ENCODE measurements around the gene PHF21B. TPM values are rescaled to one million over a fixed set of nuclear protein-coding genes. Genes with fewer than 3 reads are reported as not detected.

The PHF21B gene
- total and polyA plus RNA-seq, 2 donors (not counting 3 experiments of a cell fraction or from before 2014, with no cell fraction given): not detected

- POLR2A ChIA-PET: no interaction called here
- H3K4me2 ChIP-seq (ENCODE audit: insufficient read depth, low read length): no peak overlapping the region
- no peak overlapping the region for H3K4me3 ChIP-seq (replicated peaks in 1 of 3; ENCODE audit: insufficient read depth in 1 of 3, low read depth in 1 of 3, low read length in 3 of 3)
- DNase-seq (ENCODE audit: low read depth, low spot score) (no peak), FAIRE-seq (no peak)
- no peaks in the 10 kb centered on the region for H4K20me1 ChIP-seq (replicated peaks; ENCODE audit: control insufficient read depth, extremely low read depth, insufficient read depth, low read length)
- no peak for TF ChIP-seq CTCF (IDR thresholded peaks at IDR 0.05; ENCODE audit: extremely low read depth in 1 of 2, insufficient read depth in 1 of 2, low read depth in 1 of 2, low read length in 2 of 2)
- TF ChIP-seq POLR2AphosphoS5 (IDR thresholded peaks at IDR 0.05; ENCODE audit: insufficient read depth, low read depth, low read length): no peak
- no peak for TF ChIP-seq JUN (IDR thresholded peaks at IDR 0.05; ENCODE audit: borderline replicate concordance, insufficient read depth, insufficient read length, low read depth)
- no peak for TF ChIP-seq MAX (IDR thresholded peaks at IDR 0.05; ENCODE audit: insufficient read depth, insufficient read length)
- no peak for TF ChIP-seq GATA2 (IDR thresholded peaks at IDR 0.05; ENCODE audit: insufficient read depth, insufficient read length, low read depth, low read length)
- TF ChIP-seq POLR2A (IDR thresholded peaks at IDR 0.05; ENCODE audit: low read depth, low read length): no peak
- no peak for TF ChIP-seq MYC (IDR thresholded peaks at IDR 0.05; ENCODE audit: low read depth, low read length)
- TF ChIP-seq FOS (IDR thresholded peaks at IDR 0.05; ENCODE audit: borderline replicate concordance, insufficient read depth, low read length): no peak
- TF ChIP-seq EZH2 (IDR thresholded peaks at IDR 0.05; ENCODE audit: borderline replicate concordance, low read depth, low read length, severe bottlenecking): no peak
- BruUV-seq (replicated peaks): no TSS peak
- dilution Hi-C loops (cut with MboI; ENCODE audit: extremely low pct_ligation_motif_present, low sequenced_read_pairs) (no loop called here), intact Hi-C loops (cut with micrococcal nuclease) (no loop called here)
- no peaks in the 10 kb centered on the region for H3K36me3 ChIP-seq (ENCODE audit: control insufficient read depth in 2 of 2, extremely low read depth in 1 of 2, insufficient read depth in 2 of 2, low read length in 2 of 2)
- no peaks in the 10 kb centered on the region for H3K27me3 ChIP-seq (ENCODE audit: control insufficient read depth in 2 of 2, insufficient read depth in 2 of 2, low read length in 2 of 2)
- no peaks in the 10 kb centered on the region for H3K9me3 ChIP-seq (replicated peaks; ENCODE audit: control insufficient read depth, insufficient read depth, low read length)
- no peaks in the 10 kb centered on the region for H3K79me2 ChIP-seq (ENCODE audit: control insufficient read depth, insufficient read depth, low read length)
- no peak overlapping the region for H2AFZ ChIP-seq (ENCODE audit: low read depth, low read length)
- H3K9ac ChIP-seq (replicated peaks; ENCODE audit: extremely low read depth, insufficient read depth, low read length): no peak overlapping the region
- no peak overlapping the region for H3K27ac ChIP-seq (ENCODE audit: insufficient read depth, low read depth, low read length)
- H3K9me1 ChIP-seq (replicated peaks; ENCODE audit: control insufficient read depth, extremely low read depth, insufficient read depth, low read length): no peaks in the 10 kb centered on the region
- no peaks in the 10 kb centered on the region for H3K4me1 ChIP-seq (ENCODE audit: control insufficient read depth, extremely low read depth, insufficient read depth, low read length)
- CTCF ChIA-PET: no interaction called here
Observed at GRCh38 chr22:44970291-44970690, 39.5 kb downstream of the PHF21B start.
